ENCODE data around the gene PSMB11. TPM values are rescaled to one million over a fixed set of nuclear protein-coding genes. Genes with fewer than 3 reads are reported as not detected.
"Not testable (repeated sequence)": the region's sequence is repeated elsewhere in the genome, so short reads cannot be mapped to it uniquely, and the experiment has no call there.

PSMB11 gene
- total RNA-seq, 4 donors from 2014 or later = not detected

DNA sequence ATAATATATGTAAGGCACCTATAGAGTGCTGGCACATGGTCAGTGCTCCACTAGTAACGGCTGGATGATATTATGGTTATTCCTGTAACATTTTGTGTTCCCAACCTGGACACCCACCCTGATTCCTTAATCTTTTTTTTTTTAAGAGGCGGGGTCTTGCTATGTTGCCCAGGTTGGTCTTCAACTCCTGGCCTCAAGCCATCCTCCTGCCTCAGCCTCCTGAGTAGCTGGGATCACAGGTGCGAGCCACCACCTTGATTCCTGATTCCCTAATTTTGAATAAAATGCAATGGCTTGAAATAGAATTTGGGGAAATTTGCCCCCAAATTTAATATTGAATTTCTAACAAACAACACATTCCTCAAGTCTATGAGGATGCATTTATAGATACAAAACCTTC is 39.4 kb upstream of the PSMB11 start:
- no peaks in the 10 kb centered on the region for H3K27me3 ChIP-seq
- peaks cover 4 to 11% of the 10 kb centered on the region in 2 donors for H3K4me1 ChIP-seq
- in situ Hi-C loops (cut with MboI; ENCODE audit: low sequenced_read_pairs in 4 of 4) (no loop called here), intact Hi-C loops (cut with DNase I; ENCODE audit: low total_unique reads) (no loop called here)
- ATAC-seq (no peak), DNase-seq (no peak)
- no peak overlapping the region for H3K27ac ChIP-seq
- H3K9me3 ChIP-seq = no peaks in the 10 kb centered on the region
- no peaks in the 10 kb centered on the region for H3K36me3 ChIP-seq
- H3K4me3 ChIP-seq = no peak overlapping the region
- no peak for TF ChIP-seq POLR2A (IDR thresholded peaks at IDR 0.05)
- TF ChIP-seq, protein P1, sequence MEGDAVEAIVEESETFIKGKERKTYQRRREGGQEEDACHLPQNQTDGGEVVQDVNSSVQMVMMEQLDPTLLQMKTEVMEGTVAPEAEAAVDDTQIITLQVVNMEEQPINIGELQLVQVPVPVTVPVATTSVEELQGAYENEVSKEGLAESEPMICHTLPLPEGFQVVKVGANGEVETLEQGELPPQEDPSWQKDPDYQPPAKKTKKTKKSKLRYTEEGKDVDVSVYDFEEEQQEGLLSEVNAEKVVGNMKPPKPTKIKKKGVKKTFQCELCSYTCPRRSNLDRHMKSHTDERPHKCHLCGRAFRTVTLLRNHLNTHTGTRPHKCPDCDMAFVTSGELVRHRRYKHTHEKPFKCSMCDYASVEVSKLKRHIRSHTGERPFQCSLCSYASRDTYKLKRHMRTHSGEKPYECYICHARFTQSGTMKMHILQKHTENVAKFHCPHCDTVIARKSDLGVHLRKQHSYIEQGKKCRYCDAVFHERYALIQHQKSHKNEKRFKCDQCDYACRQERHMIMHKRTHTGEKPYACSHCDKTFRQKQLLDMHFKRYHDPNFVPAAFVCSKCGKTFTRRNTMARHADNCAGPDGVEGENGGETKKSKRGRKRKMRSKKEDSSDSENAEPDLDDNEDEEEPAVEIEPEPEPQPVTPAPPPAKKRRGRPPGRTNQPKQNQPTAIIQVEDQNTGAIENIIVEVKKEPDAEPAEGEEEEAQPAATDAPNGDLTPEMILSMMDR (IDR thresholded peaks at IDR 0.05 in 4 of 5, conservative IDR thresholded peaks at IDR 0.05 in 1 of 5) = no peak

DNA sequence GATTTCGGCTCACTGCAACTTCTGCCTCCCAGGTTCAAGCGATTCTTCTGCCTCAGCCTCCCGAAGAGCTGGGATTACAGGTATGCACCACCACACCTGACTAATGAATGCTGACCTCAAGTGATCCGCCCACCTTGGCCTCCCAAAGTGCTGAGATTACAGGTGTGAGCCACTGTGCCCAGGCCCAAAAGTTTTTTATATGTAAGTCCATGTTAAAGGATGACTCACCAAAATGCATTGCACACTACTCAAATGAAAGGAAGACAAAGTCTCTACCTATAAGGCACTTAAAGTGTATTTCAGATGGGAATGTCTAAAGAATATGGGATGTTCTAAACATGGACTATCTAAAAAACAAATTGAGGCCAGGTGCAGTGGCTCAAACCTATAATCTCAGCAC is 37.7 kb upstream of the PSMB11 start:
- DNase-seq; H3K36me3 ChIP-seq; intact Hi-C loops (cut with DNase I; ENCODE audit: low total_unique reads); H3K9me3 ChIP-seq; in situ Hi-C loops (cut with MboI; ENCODE audit: low sequenced_read_pairs in 4 of 4); H3K27ac ChIP-seq; ATAC-seq; H3K27me3 ChIP-seq; H3K4me3 ChIP-seq: not testable (repeated sequence)
- peaks cover 13% of the 10 kb centered on the region in 2 donors for H3K4me1 ChIP-seq

DNA sequence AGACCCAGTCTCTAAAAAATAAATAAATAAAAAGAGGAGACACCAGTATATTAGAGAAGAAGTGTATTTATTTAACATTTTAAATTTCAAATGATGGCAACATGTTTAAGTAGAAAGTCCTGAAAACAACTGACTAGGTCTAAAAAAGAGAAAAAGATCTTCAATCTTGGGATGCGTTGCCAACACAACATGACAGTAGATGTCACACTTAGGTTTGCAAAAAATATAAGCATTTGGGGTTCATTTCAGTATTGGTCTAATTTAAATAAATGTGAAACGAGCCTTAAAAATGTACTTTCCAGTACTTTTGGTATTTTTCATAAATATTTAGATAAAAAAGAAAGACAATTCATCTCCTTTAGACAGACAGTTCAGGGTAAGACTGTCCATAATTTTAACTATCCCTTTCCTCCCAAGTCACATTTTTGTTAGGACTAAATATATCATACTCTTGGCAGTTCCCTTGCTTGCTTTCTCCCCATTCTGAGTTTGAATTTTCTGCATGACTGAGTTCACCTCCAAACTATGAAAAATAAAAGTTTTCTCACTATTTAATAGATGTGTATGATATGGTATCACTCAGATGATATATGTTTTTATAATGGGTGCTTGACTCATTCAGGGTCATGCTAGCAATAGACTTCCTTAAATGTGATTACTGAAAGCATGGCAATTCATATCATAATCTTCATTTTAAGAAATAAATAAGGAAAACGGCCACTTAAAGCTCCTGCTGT is 36.4 kb upstream of the PSMB11 start:
- DNase-seq = no peak
- peaks cover 16 to 18% of the 10 kb centered on the region in 2 donors for H3K4me1 ChIP-seq
- no peaks in the 10 kb centered on the region for H3K36me3 ChIP-seq
- peak overlapping the region in 1 of 4 donors; percentile 94 for H3K4me3 ChIP-seq
- H3K27ac ChIP-seq = peak overlapping the region; percentile 96 to 98 (median 96)
- intact Hi-C loops (cut with DNase I; ENCODE audit: low total_unique reads) (loop anchor here (2.0 kb wide), 2 partner anchors 49 to 77 kb away; partner anchors contain the start of genes HAUS4 and PRMT5), in situ Hi-C loops (cut with MboI; ENCODE audit: low sequenced_read_pairs in 4 of 4) (no loop called here)
- H3K27me3 ChIP-seq = no peaks in the 10 kb centered on the region
- no peak for ATAC-seq
- H3K9me3 ChIP-seq = no peaks in the 10 kb centered on the region
- TF ChIP-seq, protein P1 (IDR thresholded peaks at IDR 0.05 in 4 of 5, conservative IDR thresholded peaks at IDR 0.05 in 1 of 5) = no peak
- TF ChIP-seq POLR2A (IDR thresholded peaks at IDR 0.05) = no peak

GRCh38 chr14:23006188-23006534 is 35.9 kb upstream of the PSMB11 start:
- peak overlapping the region; percentile 96 to 98 (median 96) for H3K27ac ChIP-seq
- no peak for ATAC-seq
- in situ Hi-C loops (cut with MboI; ENCODE audit: low sequenced_read_pairs in 4 of 4) = no loop called here
- no peaks in the 10 kb centered on the region for H3K27me3 ChIP-seq
- intact Hi-C loops (cut with DNase I; ENCODE audit: low total_unique reads) = loop anchor here (2.0 kb wide), 2 partner anchors 49 to 77 kb away; partner anchors contain the start of genes HAUS4 and PRMT5
- H3K4me1 ChIP-seq = peaks cover 16 to 18% of the 10 kb centered on the region in 2 donors
- no peaks in the 10 kb centered on the region for H3K36me3 ChIP-seq
- peak overlapping the region; percentile 72 to 94 (median 78) for H3K4me3 ChIP-seq
- DNase-seq = no peak
- no peak for TF ChIP-seq POLR2A (IDR thresholded peaks at IDR 0.05)
- TF ChIP-seq, protein P1 (IDR thresholded peaks at IDR 0.05 in 4 of 5, conservative IDR thresholded peaks at IDR 0.05 in 1 of 5) = no peak
- no peaks in the 10 kb centered on the region for H3K9me3 ChIP-seq

GRCh38 chr14:23006544-23007419 is 35.2 kb upstream of the PSMB11 start:
- DNase-seq (peak; percentile 98), ATAC-seq (peak; percentile 98 to 99)
- Histone ChIP-seq H3K27me3 (no peaks in the 10 kb centered on the region), H3K9me3 (no peaks in the 10 kb centered on the region), H3K36me3 (no peaks in the 10 kb centered on the region), H3K4me3 (peak overlapping the region; percentile 72 to 94 (median 78)), H3K27ac (peak overlapping the region; percentile 96 to 98 (median 96)), H3K4me1 (peaks cover 16 to 18% of the 10 kb centered on the region in 2 donors)
- intact Hi-C loops (cut with DNase I; ENCODE audit: low total_unique reads) (loop anchor here (1.0 to 2.0 kb wide), 3 partner anchors 28 to 78 kb away; partner anchors contain the start of genes HAUS4, PRMT5 and PSMB5), in situ Hi-C loops (cut with MboI; ENCODE audit: low sequenced_read_pairs in 4 of 4) (no loop called here)
- peak; percentile 81 to 83 for TF ChIP-seq POLR2A (IDR thresholded peaks at IDR 0.05)
- TF ChIP-seq, protein P1 (IDR thresholded peaks at IDR 0.05 in 4 of 5, conservative IDR thresholded peaks at IDR 0.05 in 1 of 5) = peak in 1 of 5 experiments; percentile 27

Measured in gastrocnemius medialis (tissue), 4 donors.